IPS-15b (cell line): ENCODE results near the gene ABHD6.
"Not testable (repeated sequence)": the region's sequence is repeated elsewhere in the genome, so short reads cannot be mapped to it uniquely, and the experiment has no call there.

Source experiments
- H3K27me3 ChIP-seq: one replicate; pipeline ENCODE4 v1.6.1; 2013; ENCODE audit warnings: low read length; ENCODE audit not compliant: control insufficient read depth, insufficient read depth
- H3K36me3 ChIP-seq: one replicate; pipeline ENCODE4 v1.6.1; 2013; ENCODE audit warnings: low read length; ENCODE audit not compliant: control insufficient read depth, insufficient read depth
- H3K4me1 ChIP-seq: one replicate; pipeline ENCODE4 v1.6.1; 2013; ENCODE audit warnings: mild to moderate bottlenecking, low read length; ENCODE audit not compliant: control insufficient read depth, insufficient read depth
- H3K4me3 ChIP-seq: one replicate; pipeline ENCODE4 v1.5.1; 2013; ENCODE audit warnings: low read depth, low read length
- H3K9ac ChIP-seq: one replicate; pipeline ENCODE4 v1.6.1; 2013; ENCODE audit warnings: low read depth, mild to moderate bottlenecking, low read length
- H3K9me3 ChIP-seq: one replicate; pipeline ENCODE4 v1.6.1; 2013; ENCODE audit warnings: mild to moderate bottlenecking, low read length; ENCODE audit not compliant: control insufficient read depth, insufficient read depth

The ABHD6 gene

GRCh38 chr3:58332575-58333188, 95.1 kb downstream of the ABHD6 start, which contains the start of gene PXK:
Gene PXK, plus strand, starts transcription at chr3:58332892. Its CDS starts 97 bp downstream, at chr3:58332989.
- peaks cover 3% of the 10 kb centered on the region for H3K4me1 ChIP-seq
- H3K9ac ChIP-seq, result peak within 1 kb of the TSS; percentile 54
- peak within 1 kb of the TSS; percentile 71 for H3K4me3 ChIP-seq
- peaks cover 26% of the 10 kb centered on the region for H3K27me3 ChIP-seq
- no peaks in the 10 kb centered on the region for H3K36me3 ChIP-seq
- no peaks in the 10 kb centered on the region for H3K9me3 ChIP-seq

GRCh38 chr3:58333206-58334012, 95.8 kb downstream of the ABHD6 start:
- peaks cover 3% of the 10 kb centered on the region for H3K4me1 ChIP-seq
- no peak overlapping the region for H3K9ac ChIP-seq
- no peaks in the 10 kb centered on the region for H3K9me3 ChIP-seq
- H3K36me3 ChIP-seq, result no peaks in the 10 kb centered on the region
- peak overlapping the region; percentile 71 for H3K4me3 ChIP-seq
- H3K27me3 ChIP-seq, result peaks cover 26% of the 10 kb centered on the region

GRCh38 chr3:58334013-58334321, 96.4 kb downstream of the ABHD6 start:
- Histone ChIP-seq H3K36me3 (no peaks in the 10 kb centered on the region), H3K9ac (no peak overlapping the region), H3K4me3 (peak overlapping the region; percentile 71), H3K9me3 (no peaks in the 10 kb centered on the region), H3K4me1 (peaks cover 3% of the 10 kb centered on the region), H3K27me3 (peaks cover 26% of the 10 kb centered on the region)

GRCh38 chr3:58334506-58334884, 96.9 kb downstream of the ABHD6 start:
- H3K9me3 ChIP-seq, result no peaks in the 10 kb centered on the region
- H3K36me3 ChIP-seq, result no peaks in the 10 kb centered on the region
- H3K9ac ChIP-seq, result no peak overlapping the region
- no peak overlapping the region for H3K4me3 ChIP-seq
- H3K4me1 ChIP-seq, result peaks cover 3% of the 10 kb centered on the region
- H3K27me3 ChIP-seq, result peaks cover 26% of the 10 kb centered on the region

GRCh38 chr3:58335652-58335947, 98.0 kb downstream of the ABHD6 start:
- Histone ChIP-seq H3K4me3 (no peak overlapping the region), H3K36me3 (no peaks in the 10 kb centered on the region), H3K27me3 (peaks cover 26% of the 10 kb centered on the region), H3K4me1 (peaks cover 3% of the 10 kb centered on the region), H3K9me3 (no peaks in the 10 kb centered on the region), H3K9ac (no peak overlapping the region)

- H3K9me3 ChIP-seq, result no peaks in the 10 kb centered on the region
- H3K4me3 ChIP-seq, result no peak overlapping the region
- no peak overlapping the region for H3K9ac ChIP-seq
- H3K36me3 ChIP-seq, result no peaks in the 10 kb centered on the region
- peaks cover 22% of the 10 kb centered on the region for H3K27me3 ChIP-seq
- H3K4me1 ChIP-seq, result peaks cover 3% of the 10 kb centered on the region
Observed at GRCh38 chr3:58336135-58336882, 98.7 kb downstream of the ABHD6 start.

- Histone ChIP-seq H3K4me1 (peaks cover 3% of the 10 kb centered on the region), H3K9me3 (no peaks in the 10 kb centered on the region), H3K36me3 (no peaks in the 10 kb centered on the region), H3K27me3 (peaks cover 15% of the 10 kb centered on the region), H3K9ac (no peak overlapping the region), H3K4me3 (no peak overlapping the region)
Observed at GRCh38 chr3:58337190-58337589, 99.6 kb downstream of the ABHD6 start.

GRCh38 chr3:58339146-58339545, 101.6 kb downstream of the ABHD6 start:
- H3K36me3 ChIP-seq, H3K4me3 ChIP-seq, H3K4me1 ChIP-seq, H3K9ac ChIP-seq, H3K9me3 ChIP-seq, H3K27me3 ChIP-seq: not testable (repeated sequence)

GRCh38 chr3:58340594-58341244, 103.1 kb downstream of the ABHD6 start:
- H3K4me3 ChIP-seq, result no peak overlapping the region
- H3K9me3 ChIP-seq, result no peaks in the 10 kb centered on the region
- H3K4me1 ChIP-seq, result no peaks in the 10 kb centered on the region
- no peaks in the 10 kb centered on the region for H3K27me3 ChIP-seq
- no peak overlapping the region for H3K9ac ChIP-seq
- no peaks in the 10 kb centered on the region for H3K36me3 ChIP-seq

GRCh38 chr3:58341376-58341775, 103.8 kb downstream of the ABHD6 start:
- Histone ChIP-seq H3K9me3 (no peaks in the 10 kb centered on the region), H3K27me3 (no peaks in the 10 kb centered on the region), H3K9ac (no peak overlapping the region), H3K36me3 (no peaks in the 10 kb centered on the region), H3K4me3 (no peak overlapping the region), H3K4me1 (no peaks in the 10 kb centered on the region)

GRCh38 chr3:58342676-58343075, 105.1 kb downstream of the ABHD6 start:
- H3K9ac ChIP-seq, result no peak overlapping the region
- H3K36me3 ChIP-seq, result no peaks in the 10 kb centered on the region
- H3K27me3 ChIP-seq, result no peaks in the 10 kb centered on the region
- no peaks in the 10 kb centered on the region for H3K9me3 ChIP-seq
- no peaks in the 10 kb centered on the region for H3K4me1 ChIP-seq
- no peak overlapping the region for H3K4me3 ChIP-seq
